HAP-1 (cell line): ENCODE results near the gene CACNA1D.

Source experiments
- DNase-seq, 2 experiments: peaks; one replicate each; pipeline ENCODE4 v3.0.0-alpha.2; 2016 to 2020; ENCODE audit warnings: low spot score in 2 of 2
- H3K27me3 ChIP-seq: fragments of 250-450 bp; sonication (Bioruptor Pico); 2 replicates; pipeline ENCODE4 v1.5.1; 2020; ENCODE audit warnings: low read depth, mild to moderate bottlenecking, moderate library complexity
- H3K36me3 ChIP-seq: fragments of 250-450 bp; sonication (Bioruptor Pico); replicated peaks from 2 replicates; pipeline ENCODE4 v1.5.1; 2020; ENCODE audit warnings: mild to moderate bottlenecking
- H3K4me1 ChIP-seq: fragments of 250-450 bp; sonication (Bioruptor Pico); 2 replicates; pipeline ENCODE4 v1.5.1; 2020; ENCODE audit warnings: mild to moderate bottlenecking
- H3K4me3 ChIP-seq: fragments of 250-450 bp; sonication (Bioruptor Pico); 2 replicates; pipeline ENCODE4 v1.5.1; 2020; ENCODE audit warnings: mild to moderate bottlenecking, moderate library complexity
- H3K9me3 ChIP-seq: fragments of 250-450 bp; sonication (Bioruptor Pico); 2 replicates; pipeline ENCODE4 v1.5.1; 2020; ENCODE audit warnings: mild to moderate bottlenecking, moderate library complexity
- in situ Hi-C: fragments of 300-500 bp; cut with MboI; formaldehyde crosslinking; loops from 3 replicates; pipeline ENCODE4 v1.14.3; 2020; ENCODE audit warnings: low sequenced_read_pairs, inconsistent platforms, mixed read lengths

CACNA1D gene

GRCh38 chr3:53583161-53583690 is 88.8 kb downstream of the CACNA1D start:
- H3K36me3 ChIP-seq: no peaks in the 10 kb centered on the region
- no peaks in the 10 kb centered on the region for H3K27me3 ChIP-seq
- H3K9me3 ChIP-seq: no peaks in the 10 kb centered on the region
- DNase-seq: no peak
- in situ Hi-C loops: no loop called here
- H3K4me3 ChIP-seq: no peak overlapping the region
- no peaks in the 10 kb centered on the region for H3K4me1 ChIP-seq

GRCh38 chr3:53585049-53585448 is 90.6 kb downstream of the CACNA1D start:
- in situ Hi-C loops: no loop called here

GRCh38 chr3:53585627-53586026 is 91.2 kb downstream of the CACNA1D start:
- Histone ChIP-seq H3K4me3 (no peak overlapping the region), H3K36me3 (no peaks in the 10 kb centered on the region), H3K9me3 (no peaks in the 10 kb centered on the region), H3K4me1 (no peaks in the 10 kb centered on the region), H3K27me3 (no peaks in the 10 kb centered on the region)
- in situ Hi-C loops: no loop called here
- DNase-seq: no peak

More at GRCh38 chr3:53585049-53585448, 90.6 kb downstream of the CACNA1D start:
- Histone ChIP-seq H3K36me3 (no peaks in the 10 kb centered on the region), H3K9me3 (no peaks in the 10 kb centered on the region), H3K4me3 (no peak overlapping the region), H3K27me3 (no peaks in the 10 kb centered on the region), H3K4me1 (no peaks in the 10 kb centered on the region)
- DNase-seq: no peak

GRCh38 chr3:53588122-53588521 is 93.7 kb downstream of the CACNA1D start:
- no peaks in the 10 kb centered on the region for H3K9me3 ChIP-seq
- no peak for DNase-seq
- no peaks in the 10 kb centered on the region for H3K27me3 ChIP-seq
- H3K4me1 ChIP-seq: no peaks in the 10 kb centered on the region
- H3K36me3 ChIP-seq: no peaks in the 10 kb centered on the region
- no peak overlapping the region for H3K4me3 ChIP-seq
- in situ Hi-C loops: no loop called here

- no peaks in the 10 kb centered on the region for H3K27me3 ChIP-seq
- in situ Hi-C loops: no loop called here
- no peak overlapping the region for H3K4me3 ChIP-seq
- no peaks in the 10 kb centered on the region for H3K4me1 ChIP-seq
- no peaks in the 10 kb centered on the region for H3K9me3 ChIP-seq
- DNase-seq: no peak
- H3K36me3 ChIP-seq: no peaks in the 10 kb centered on the region
These were observed 94.8 kb downstream of the CACNA1D start for GRCh38 chr3:53589201-53589600.

GRCh38 chr3:53589806-53590205 is 95.4 kb downstream of the CACNA1D start:
- Histone ChIP-seq H3K4me3 (no peak overlapping the region), H3K4me1 (no peaks in the 10 kb centered on the region), H3K9me3 (no peaks in the 10 kb centered on the region), H3K27me3 (no peaks in the 10 kb centered on the region), H3K36me3 (no peaks in the 10 kb centered on the region)
- in situ Hi-C loops: no loop called here
- no peak for DNase-seq

GRCh38 chr3:53590606-53591005 is 96.2 kb downstream of the CACNA1D start:
- H3K36me3 ChIP-seq: no peaks in the 10 kb centered on the region
- H3K9me3 ChIP-seq: no peaks in the 10 kb centered on the region
- H3K4me3 ChIP-seq: no peak overlapping the region
- no peaks in the 10 kb centered on the region for H3K27me3 ChIP-seq
- H3K4me1 ChIP-seq: no peaks in the 10 kb centered on the region
- in situ Hi-C loops: no loop called here
- no peak for DNase-seq

GRCh38 chr3:53591646-53592045 is 97.2 kb downstream of the CACNA1D start:
- no peak for DNase-seq
- no peaks in the 10 kb centered on the region for H3K9me3 ChIP-seq
- H3K36me3 ChIP-seq: no peaks in the 10 kb centered on the region
- no peak overlapping the region for H3K4me3 ChIP-seq
- in situ Hi-C loops: no loop called here
- H3K4me1 ChIP-seq: no peaks in the 10 kb centered on the region
- H3K27me3 ChIP-seq: no peaks in the 10 kb centered on the region

GRCh38 chr3:53592862-53593261 is 98.5 kb downstream of the CACNA1D start:
- no peak for DNase-seq
- in situ Hi-C loops: no loop called here
- no peaks in the 10 kb centered on the region for H3K27me3 ChIP-seq

GRCh38 chr3:53593611-53594010 is 99.2 kb downstream of the CACNA1D start:
- no peak for DNase-seq
- Histone ChIP-seq H3K4me1 (no peaks in the 10 kb centered on the region), H3K9me3 (no peaks in the 10 kb centered on the region), H3K27me3 (no peaks in the 10 kb centered on the region), H3K36me3 (no peaks in the 10 kb centered on the region), H3K4me3 (no peak overlapping the region)
- in situ Hi-C loops: no loop called here

More at GRCh38 chr3:53592862-53593261, 98.5 kb downstream of the CACNA1D start:
- Histone ChIP-seq H3K4me3 (no peak overlapping the region), H3K4me1 (no peaks in the 10 kb centered on the region), H3K9me3 (no peaks in the 10 kb centered on the region), H3K36me3 (no peaks in the 10 kb centered on the region)

GRCh38 chr3:53594276-53594675 is 99.9 kb downstream of the CACNA1D start:
- H3K4me3 ChIP-seq: no peak overlapping the region
- in situ Hi-C loops: no loop called here
- no peaks in the 10 kb centered on the region for H3K27me3 ChIP-seq
- no peaks in the 10 kb centered on the region for H3K36me3 ChIP-seq
- H3K4me1 ChIP-seq: no peaks in the 10 kb centered on the region
- no peak for DNase-seq
- no peaks in the 10 kb centered on the region for H3K9me3 ChIP-seq

GRCh38 chr3:53595660-53596059 is 101.2 kb downstream of the CACNA1D start:
- Histone ChIP-seq H3K4me3 (no peak overlapping the region), H3K36me3 (no peaks in the 10 kb centered on the region), H3K27me3 (no peaks in the 10 kb centered on the region), H3K9me3 (no peaks in the 10 kb centered on the region), H3K4me1 (no peaks in the 10 kb centered on the region)
- in situ Hi-C loops: no loop called here
- DNase-seq: no peak

- no peaks in the 10 kb centered on the region for H3K4me1 ChIP-seq
- H3K36me3 ChIP-seq: no peaks in the 10 kb centered on the region
- in situ Hi-C loops: no loop called here
- H3K4me3 ChIP-seq: no peak overlapping the region
- no peak for DNase-seq
- no peaks in the 10 kb centered on the region for H3K27me3 ChIP-seq
- H3K9me3 ChIP-seq: no peaks in the 10 kb centered on the region
These were observed 102.9 kb downstream of the CACNA1D start for GRCh38 chr3:53597136-53597915.

GRCh38 chr3:53599771-53600170 is 105.4 kb downstream of the CACNA1D start:
- no peak for DNase-seq
- no peaks in the 10 kb centered on the region for H3K36me3 ChIP-seq
- in situ Hi-C loops: no loop called here
- no peaks in the 10 kb centered on the region for H3K27me3 ChIP-seq
- H3K9me3 ChIP-seq: no peaks in the 10 kb centered on the region
- no peak overlapping the region for H3K4me3 ChIP-seq
- H3K4me1 ChIP-seq: no peaks in the 10 kb centered on the region
